ENCODE measurements around the gene AOC1.

DNA sequence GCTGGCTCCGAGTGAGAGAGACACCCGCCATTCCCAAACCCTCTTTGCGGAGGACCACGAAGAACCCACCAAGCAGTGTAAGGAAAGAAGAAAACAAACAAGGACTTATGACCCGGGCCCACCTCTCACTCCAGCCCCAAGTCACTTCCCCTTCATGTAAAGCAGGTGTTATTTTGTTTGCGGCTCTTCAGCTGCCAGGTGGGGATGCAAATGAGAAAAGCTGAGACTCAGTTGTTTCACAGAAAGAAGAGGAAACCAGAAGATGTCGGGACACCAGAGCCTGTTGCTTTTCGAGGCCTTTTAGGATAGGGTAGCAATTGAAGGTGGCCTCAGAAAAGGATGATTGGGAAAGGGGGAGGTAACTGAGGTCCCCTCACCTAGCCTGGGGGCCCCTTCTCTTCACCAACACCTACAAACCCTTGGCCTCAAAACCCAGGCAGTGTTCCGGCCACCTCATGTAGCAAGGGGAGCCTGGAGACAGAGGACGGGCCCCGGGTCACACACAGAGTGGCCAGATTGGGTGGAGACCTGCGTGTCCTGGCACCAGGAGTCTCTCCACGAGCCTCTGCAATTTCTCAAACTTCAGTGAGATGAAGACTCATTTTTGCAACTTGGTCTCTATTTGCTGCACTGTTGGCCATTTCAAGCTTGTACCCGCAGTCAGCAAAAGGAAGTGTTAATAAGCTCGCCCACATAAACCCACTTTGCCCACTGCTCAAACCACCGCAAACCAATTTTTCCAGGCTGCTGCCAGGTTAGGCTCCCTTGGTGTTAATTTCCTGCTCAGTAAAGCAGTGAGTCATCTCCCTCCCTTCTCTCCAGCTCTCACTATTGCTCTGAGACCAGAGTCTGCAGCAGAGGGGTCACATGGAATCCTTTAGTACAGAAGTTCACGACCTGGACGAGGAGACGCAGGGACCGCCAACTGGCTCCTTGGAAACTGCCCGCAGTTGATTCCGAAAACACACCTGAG, 45.5 kb downstream of the AOC1 start:
- TF ChIP-seq CEBPB (IDR thresholded peaks at IDR 0.05) (no peak), CTCF (IDR thresholded peaks at IDR 0.05) (no peak), SMC3 (IDR thresholded peaks at IDR 0.05) (no peak), POLR2A (IDR thresholded peaks at IDR 0.05; ENCODE audit: low read length) (no peak), JUN (IDR thresholded peaks at IDR 0.05) (no peak), CBX8 (IDR thresholded peaks at IDR 0.05) (no peak), MAFK (IDR thresholded peaks at IDR 0.05; ENCODE audit: partially characterized antibody) (no peak), JUNB (IDR thresholded peaks at IDR 0.05) (no peak), RAD21 (conservative IDR thresholded peaks at IDR 0.05 in 1 of 2, IDR thresholded peaks at IDR 0.05 in 1 of 2) (no peak), CHD2 (IDR thresholded peaks at IDR 0.05; ENCODE audit: low read length, partially characterized antibody) (no peak), SREBF2 (IDR thresholded peaks at IDR 0.05) (no peak), ESRRA (IDR thresholded peaks at IDR 0.05; ENCODE audit: borderline replicate concordance, low read length) (no peak), HOXA7 (CRISPR knock-in tag; IDR thresholded peaks at IDR 0.05) (no peak), EP300 (IDR thresholded peaks at IDR 0.05) (no peak)

Measured in A549 (cell line).